ENCODE results near the gene SYT17.

SYT17 gene

DNA sequence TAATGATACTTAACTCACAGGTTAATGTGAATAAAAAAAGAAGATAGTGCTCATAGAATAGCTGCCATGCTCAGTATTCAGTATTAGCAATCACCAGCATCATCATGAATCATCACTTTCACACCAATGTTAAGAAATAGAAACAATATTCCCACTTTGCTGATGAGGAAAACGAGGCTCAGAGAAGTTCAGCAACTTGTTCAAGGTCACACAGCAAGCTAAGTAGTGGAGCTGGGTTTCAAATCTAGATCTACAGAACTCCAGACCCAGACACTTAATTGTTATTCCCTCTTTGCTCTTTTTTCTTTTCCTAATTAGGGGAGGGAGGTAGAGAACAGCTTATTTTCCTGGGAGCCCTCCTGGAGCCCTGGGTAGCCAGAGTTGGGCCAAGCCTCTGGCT lies 140.4 kb downstream of the SYT17 start:
- no peak for DNase-seq

DNA sequence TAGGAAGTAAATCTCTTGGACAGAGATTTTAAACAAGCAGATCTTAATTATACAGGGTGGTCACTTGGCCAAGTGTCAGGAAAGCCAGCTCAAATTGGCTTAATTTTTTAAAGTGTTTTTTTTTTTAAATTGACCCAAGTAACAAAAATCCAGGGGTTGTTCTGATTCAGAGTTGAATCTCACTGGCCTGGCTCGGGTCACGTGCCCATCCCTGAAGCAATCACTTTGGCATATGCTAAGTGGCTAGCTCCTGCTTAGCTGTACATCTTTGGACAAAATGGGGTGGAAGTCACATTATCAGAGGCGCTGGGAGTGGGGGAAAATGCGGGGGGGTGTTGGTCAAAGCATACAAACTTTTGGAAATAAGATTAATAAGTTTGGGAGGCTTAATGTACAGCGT lies 141.1 kb downstream of the SYT17 start:
- DNase-seq: no peak

DNA sequence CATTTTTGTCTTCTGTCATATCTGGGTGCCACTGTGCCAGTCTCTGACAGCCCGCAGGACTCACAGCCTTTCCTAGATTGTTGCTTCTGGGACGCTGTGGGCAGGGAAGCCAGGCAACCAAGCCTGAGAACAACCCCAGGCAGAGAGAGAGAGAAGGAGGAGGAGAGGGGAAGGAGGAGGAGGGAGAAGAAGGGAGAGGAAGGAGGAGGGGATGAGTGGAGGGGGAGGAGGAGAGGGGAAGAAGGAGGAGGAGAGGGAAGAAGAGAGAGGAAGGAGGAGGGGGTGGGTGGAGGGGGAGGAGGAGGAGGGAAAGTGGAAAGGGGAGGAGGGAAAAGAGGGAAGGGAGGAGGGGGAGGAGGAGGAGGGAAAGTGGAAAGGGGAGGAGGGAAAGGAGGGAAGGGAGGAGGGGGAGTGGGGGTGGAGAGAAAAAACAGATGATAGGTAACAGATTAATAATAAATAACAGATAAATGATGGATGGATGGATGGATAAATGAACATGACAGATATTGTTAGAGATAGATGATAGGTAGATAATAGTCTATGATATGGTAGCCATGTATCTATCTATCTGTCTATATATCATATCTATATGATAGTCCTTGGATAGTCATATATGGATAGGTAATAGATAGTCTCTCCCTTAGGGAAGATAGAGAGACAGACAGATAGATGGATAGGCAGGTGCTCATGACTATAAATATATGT lies 146.8 kb downstream of the SYT17 start:
- DNase-seq: no peak

DNA sequence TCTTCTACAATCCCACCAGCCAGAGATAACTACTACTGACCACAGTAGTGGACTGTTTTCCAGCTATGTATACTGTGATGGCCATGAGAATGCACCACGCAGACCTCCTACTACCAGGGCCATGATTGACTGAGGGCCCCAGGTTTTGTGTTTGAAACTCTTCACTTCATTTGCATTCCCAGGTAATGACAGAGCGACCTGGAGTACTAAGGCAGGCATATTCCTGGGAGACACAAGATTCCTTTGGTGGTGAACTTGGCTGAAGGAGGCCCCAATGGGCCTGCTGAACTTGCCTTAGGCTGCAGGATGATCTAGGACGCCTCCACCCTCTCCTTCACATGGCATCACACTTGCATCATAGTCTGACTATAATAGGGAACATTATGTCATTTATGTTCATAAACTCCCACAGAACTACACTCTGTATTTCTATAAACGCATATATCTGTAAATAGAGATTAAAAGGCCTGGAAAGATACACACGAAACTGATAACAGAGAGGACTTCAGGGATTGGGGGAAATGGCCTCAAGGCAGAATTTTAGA lies 147.9 kb downstream of the SYT17 start:
- no peak for DNase-seq

DNA sequence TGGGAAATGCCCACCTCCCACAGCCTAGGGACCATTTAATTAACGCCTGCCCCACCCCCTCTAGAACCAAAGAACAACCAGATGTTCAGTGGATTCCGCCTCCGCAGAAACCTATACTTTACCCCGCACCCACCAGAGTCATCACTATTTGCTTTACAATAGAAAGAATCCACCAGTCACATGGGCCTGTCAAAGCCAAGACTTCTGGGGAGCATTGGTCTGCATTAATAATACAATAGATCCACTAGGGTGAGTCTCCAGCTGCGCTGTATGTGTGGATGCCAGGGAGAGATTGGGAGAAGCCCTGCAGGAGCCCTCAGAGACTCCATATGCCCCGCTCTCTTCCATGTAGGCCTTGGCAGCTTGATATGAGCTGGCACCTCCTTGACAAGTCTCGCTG lies 148.8 kb downstream of the SYT17 start:
- no peak for DNase-seq

Data from CD4-positive, alpha-beta T cell treated with Interleukin-12 subunit alpha and Interleukin-12 subunit beta, for 1 hour (primary cell).